HG03342 (cell line): Measurements from ENCODE around the gene CCDC178.

Source experiments
- ATAC-seq: cut with Tn5 transposase; IDR thresholded peaks from one replicate; pipeline ENCODE4 v1.9.1; 2021; ENCODE audit warnings: mild to moderate bottlenecking, moderate library complexity; ENCODE audit not compliant: unreplicated experiment

Gene CCDC178

DNA sequence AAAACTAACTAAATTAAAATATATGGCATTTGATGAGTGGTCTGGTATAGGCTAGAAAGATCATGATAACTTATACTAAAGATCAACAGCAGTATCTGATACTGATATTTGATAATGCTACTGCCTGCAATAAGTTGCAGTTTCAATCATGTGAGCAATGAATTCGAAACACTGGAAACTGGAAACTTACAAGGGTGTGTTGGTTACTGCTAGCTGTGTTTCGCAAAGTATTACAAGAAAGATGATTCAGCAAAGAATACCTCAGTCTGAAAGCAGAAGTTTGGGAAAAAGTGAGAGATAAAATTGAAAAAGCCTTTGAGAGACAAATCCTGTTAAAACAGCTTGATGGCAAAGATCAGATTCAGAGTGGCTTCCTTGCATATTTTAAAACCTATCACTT lies 294.5 kb downstream of the CCDC178 start:
- ATAC-seq: no peak

- ATAC-seq: no peak
Measured at GRCh38 chr18:33135951-33136660, 304.4 kb downstream of the CCDC178 start.

DNA sequence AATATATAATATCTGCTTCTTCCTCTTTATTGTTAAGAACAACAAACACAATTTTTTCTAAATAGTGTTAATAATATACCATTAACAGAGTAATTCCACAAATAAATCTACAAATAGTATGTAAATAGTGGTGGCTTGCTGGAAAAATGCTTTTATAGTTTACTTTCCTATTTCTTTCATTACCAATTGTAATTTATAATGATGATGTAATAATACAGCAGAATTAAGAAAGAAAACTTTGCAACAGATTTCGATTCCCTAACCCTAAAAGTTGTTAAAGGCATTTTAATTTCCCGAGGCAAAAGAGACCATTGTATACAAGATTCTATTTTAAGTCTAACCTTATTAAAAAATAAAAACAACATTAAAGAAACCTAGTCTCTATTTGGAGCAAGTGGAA lies 307.9 kb downstream of the CCDC178 start:
- no peak for ATAC-seq

- no peak for ATAC-seq
Measured at GRCh38 chr18:33128581-33128980, 311.9 kb downstream of the CCDC178 start.

- no peak for ATAC-seq
Measured at GRCh38 chr18:33123862-33124518, 316.5 kb downstream of the CCDC178 start.

- ATAC-seq: no peak
Measured at GRCh38 chr18:33116376-33116775, 324.1 kb downstream of the CCDC178 start.

DNA sequence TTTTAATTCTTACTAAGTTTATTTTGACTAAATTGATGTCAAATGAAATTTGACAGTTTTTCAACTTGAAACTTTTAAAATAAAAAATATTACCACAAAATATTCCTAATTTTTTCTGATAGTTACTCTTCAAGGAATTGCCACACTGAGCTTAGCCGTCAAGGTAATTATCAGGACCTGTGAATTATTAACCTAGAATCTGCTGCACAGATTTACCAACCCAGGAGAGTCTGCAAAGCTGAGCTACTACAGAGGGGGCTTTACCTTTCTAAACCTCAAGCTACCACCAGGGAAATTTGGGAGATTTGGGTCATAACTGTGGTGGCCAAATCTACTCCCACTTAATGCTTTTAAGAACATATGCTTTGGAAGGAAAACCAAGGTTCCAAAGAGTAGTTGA lies 324.6 kb downstream of the CCDC178 start:
- ATAC-seq: no peak

GRCh38 chr18:33115476-33115875 lies 325.0 kb downstream of the CCDC178 start:
- no peak for ATAC-seq

DNA sequence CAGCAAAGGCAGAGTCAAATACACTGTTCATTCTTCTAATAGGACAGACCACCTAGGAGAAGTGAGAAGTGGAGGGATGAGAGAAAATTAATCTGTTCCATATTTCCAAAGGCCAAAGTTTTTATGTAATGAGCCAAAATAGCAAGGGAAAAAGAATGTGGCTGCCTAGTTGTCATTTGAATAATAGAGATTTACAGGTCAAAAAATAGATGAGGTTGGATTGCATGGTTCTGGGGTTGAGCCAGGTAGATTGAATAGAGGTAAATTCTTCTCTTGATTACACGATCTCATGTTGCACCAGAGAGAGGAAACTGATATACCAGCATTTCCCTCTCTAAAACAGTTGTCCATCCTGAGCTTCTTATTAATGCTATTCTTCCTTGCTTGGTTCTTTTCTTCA lies 325.8 kb downstream of the CCDC178 start:
- no peak for ATAC-seq

DNA sequence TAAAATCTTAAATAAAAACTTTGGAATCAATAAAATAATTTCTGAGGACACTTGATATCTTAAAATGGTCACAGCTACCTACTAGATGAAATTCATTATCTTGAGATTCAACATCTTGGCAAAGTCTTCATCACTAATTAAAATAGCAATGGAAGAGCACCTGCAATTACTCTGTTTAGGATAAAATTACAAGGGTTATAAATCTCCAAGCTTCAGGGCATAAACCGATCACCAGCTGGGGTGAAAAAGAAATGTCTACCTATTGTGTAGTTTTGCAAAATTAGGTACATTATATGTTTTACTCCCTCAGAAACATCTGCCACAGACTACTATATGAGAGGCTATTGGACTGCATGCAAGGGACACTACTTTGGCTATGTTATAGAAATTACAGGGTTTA lies 327.1 kb downstream of the CCDC178 start:
- no peak for ATAC-seq

DNA sequence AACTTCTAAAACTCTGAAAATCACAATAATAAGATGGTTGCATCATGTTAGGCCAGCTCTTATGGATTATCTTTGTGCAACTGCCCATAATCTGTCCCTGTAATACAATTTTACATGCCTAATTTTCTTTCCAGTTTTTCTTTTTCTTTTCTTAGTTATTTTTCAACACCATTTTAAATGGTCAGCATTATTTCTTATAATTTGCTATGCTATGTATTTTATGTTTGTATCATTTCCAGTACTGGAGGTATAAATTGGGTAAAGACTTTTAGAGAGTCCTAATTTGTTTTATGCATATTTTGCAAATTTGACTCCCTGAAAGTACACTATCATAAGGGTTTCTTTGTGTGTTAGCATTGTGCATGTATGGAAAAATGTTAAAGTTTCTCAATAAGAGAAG lies 333.0 kb downstream of the CCDC178 start:
- ATAC-seq: no peak

- ATAC-seq: no peak
Measured at GRCh38 chr18:33101316-33101715, 339.2 kb downstream of the CCDC178 start.

GRCh38 chr18:33099626-33100025 lies 340.9 kb downstream of the CCDC178 start:
- ATAC-seq: no peak

DNA sequence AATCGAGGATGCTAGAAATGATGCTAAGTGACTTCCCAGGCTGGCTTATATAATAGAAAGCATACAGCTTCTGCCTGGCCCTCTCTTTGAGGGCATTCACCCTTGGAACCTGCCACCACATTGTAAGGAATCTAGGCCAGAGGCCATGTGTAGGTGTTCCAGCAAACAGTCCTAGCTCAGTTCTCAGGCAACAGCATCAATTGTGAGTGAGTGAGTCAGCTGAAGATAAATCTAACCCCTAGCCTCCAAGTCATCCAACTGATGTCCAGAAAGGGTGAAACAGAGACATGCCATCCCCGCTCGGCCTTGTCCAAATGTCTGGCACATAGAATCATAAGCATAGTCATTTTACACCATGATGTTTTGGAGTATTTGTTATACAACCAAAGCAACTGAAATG lies 343.4 kb downstream of the CCDC178 start:
- no peak for ATAC-seq

- no peak for ATAC-seq
Measured at GRCh38 chr18:33090461-33090860, 350.1 kb downstream of the CCDC178 start.

GRCh38 chr18:33076601-33077000 lies 363.9 kb downstream of the CCDC178 start:
- ATAC-seq: no peak

DNA sequence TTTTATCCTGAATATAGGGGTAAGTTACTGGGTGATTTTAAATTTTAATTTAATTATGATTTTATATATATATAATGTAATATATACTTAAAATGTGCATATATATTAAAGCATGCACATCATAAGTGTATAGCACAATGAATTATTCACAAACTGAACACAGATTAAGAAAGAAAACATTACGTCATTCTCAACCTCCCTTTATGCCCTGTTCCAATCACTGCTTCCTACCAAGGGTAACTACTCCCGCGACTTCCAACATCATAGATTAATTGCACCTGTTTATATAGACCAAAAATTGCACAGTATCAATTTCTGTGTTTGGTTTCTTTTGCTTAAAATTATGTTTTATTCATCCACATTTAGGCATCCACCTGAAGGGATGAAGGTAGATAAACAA lies 366.4 kb downstream of the CCDC178 start:
- no peak for ATAC-seq

DNA sequence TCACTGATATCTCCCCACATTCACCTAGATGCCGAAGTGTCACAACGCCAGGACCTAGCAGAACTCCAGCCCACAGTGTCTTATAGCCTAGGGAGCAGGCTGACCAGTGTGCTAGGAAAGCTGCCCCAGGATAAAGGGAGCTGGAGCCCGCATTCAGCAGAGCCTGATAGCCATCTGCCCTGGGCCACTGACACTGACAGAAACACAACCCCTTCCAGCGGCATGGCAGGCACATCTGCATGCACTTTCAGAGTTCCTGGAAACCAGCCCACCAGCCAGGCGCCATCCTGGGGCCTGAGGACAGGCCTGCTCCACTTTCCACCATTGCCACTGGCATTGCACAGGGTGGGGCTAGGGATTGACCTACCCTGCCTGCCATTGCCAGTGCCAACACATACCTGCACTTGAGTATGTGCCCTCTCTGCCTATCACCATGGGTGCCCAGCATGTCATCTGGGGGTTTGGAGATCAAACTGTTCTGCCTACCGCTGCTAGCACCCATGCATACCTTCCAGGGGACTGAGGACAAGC lies 377.6 kb downstream of the CCDC178 start:
- ATAC-seq: no peak

- no peak for ATAC-seq
Measured at GRCh38 chr18:33052886-33053285, 387.6 kb downstream of the CCDC178 start.

DNA sequence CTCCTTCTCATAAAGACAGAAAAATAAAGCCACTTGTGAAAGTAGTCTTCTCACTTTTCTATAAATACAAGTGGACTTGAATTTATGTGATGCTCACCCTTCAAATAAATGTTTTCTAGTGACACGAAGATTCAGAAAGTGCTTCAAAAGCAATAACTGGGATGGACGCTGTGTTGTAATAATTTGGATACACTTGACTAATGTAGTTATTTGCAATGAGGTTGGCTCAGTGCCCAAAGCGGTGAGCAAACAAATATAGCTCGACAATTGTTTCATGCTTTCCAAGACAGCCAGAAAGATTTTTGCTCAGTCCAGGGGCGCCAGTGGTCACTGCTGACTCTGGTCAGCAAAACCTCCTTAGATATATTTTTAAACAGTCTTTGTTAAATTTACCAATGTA lies 389.1 kb downstream of the CCDC178 start:
- no peak for ATAC-seq

- ATAC-seq: no peak
Measured at GRCh38 chr18:33040213-33040612, 400.3 kb downstream of the CCDC178 start.

- ATAC-seq: no peak
Measured at GRCh38 chr18:33034945-33035344, 405.6 kb downstream of the CCDC178 start.
